Activated CD4-positive, alpha-beta memory T cell treated with anti-CD3 and anti-CD28 coated beads, Interleukin-2, amount 10 ng/mL, durations not matched to agents 7 days and 5 days (primary cell): ENCODE measurements around the gene CBARP. TPM values are rescaled to one million over a fixed set of nuclear protein-coding genes. Genes with fewer than 3 reads are reported as not detected.
A peak's percentile ranks its signal among the peaks of the same experiment; 100 is the strongest.
"Not testable (repeated sequence)": the region's sequence is repeated elsewhere in the genome, so short reads cannot be mapped to it uniquely, and the experiment has no call there.

ENCODE experiments used
- CTCF ChIA-PET: fragments of 350-600 bp; sonication (Branson Sonifier 250); formaldehyde crosslinking; loops from one replicate; lab custom pipeline; 2021; ENCODE audit warnings: antibody characterized with exemption, inconsistent platforms; lab: Charles Lee
- POLR2A ChIA-PET: fragments of 350-600 bp; sonication (Branson Sonifier 250); formaldehyde crosslinking; loops from one replicate; lab custom pipeline; 2021; ENCODE audit warnings: antibody characterized with exemption; lab: Charles Lee
- DNase-seq: peaks from one replicate; pipeline ENCODE4 v3.0.0-alpha.2; 2020
- H3K27ac Mint-ChIP-seq: one replicate; pipeline ENCODE4 v1.8.0; 2021; ENCODE audit warnings: mild to moderate bottlenecking, mixed read lengths
- H3K27me3 Mint-ChIP-seq: one replicate; pipeline ENCODE4 v1.8.0; 2021; ENCODE audit warnings: mixed read lengths
- H3K36me3 Mint-ChIP-seq: one replicate; pipeline ENCODE4 v1.8.0; 2021; ENCODE audit warnings: low read depth, mixed read lengths
- H3K4me1 Mint-ChIP-seq: one replicate; pipeline ENCODE4 v1.8.0; 2021; ENCODE audit warnings: mixed read lengths
- H3K4me3 Mint-ChIP-seq: one replicate; pipeline ENCODE4 v1.8.0; 2021; ENCODE audit warnings: mild to moderate bottlenecking, mixed read lengths
- H3K9me3 Mint-ChIP-seq: one replicate; pipeline ENCODE4 v1.8.0; 2021; ENCODE audit warnings: mixed read lengths
- total RNA-seq, 2 experiments: library from RNA; stranded (reverse); gene quantifications; one replicate each; pipeline ENCODE4 v1.2.3, GENCODE V29; 2021

The CBARP gene
- total RNA-seq, 2 experiments from 2014 or later, result 0.35 to 0.55 TPM

DNA sequence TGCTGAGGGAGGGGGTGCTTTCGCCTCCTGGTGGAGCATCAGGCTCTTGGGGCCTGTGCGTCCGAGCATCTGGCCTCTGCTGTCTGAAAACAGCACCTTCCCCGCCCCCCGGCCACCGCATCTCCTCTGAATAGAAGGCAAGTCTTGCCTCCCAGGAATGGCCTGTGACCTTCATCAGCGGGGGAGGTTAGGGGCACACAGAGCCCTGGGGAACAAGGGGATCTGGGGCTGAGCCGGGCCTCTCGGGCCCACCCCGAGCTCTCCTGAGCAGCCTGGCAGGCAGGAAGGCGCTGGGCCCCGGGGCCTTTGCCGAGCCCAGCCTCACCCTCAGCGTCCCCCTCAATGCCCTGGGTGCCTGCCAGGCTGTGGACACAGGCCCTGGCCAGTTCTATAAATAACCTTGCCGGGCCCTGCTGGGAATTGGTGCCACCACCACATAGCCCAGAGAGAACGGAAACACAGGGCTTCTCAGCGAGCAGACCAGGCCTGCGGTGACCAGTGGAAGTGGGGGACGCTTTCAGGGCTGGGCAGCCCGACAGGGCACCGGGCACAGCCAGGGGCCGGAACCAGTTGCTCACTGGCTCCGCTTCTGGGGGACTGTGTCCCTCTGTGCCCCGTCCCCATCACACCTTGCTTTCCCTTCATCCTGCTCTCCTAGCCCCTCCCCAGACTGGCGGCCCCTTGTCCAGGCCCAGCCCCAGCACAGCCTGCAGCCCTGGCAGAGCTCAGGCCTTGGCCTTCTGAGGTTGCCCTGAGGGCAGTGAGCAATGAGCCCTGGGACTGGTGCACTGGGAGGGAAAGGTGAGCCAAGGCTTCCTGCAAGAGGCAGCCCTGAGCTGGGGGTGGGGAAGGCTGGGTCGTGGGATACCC lies 22.7 kb downstream of the CBARP start:
- Mint-ChIP-seq H3K27ac (peak overlapping the region; percentile 21), H3K9me3 (no peaks in the 10 kb centered on the region), H3K4me1 (peaks cover 34% of the 10 kb centered on the region), H3K4me3 (no peak overlapping the region), H3K27me3 (no peaks in the 10 kb centered on the region), H3K36me3 (peaks cover 13% of the 10 kb centered on the region)
- ChIA-PET POLR2A (interaction anchor here (0.8 to 1.6 kb wide), 7 partner anchors 8 to 231 kb away, joined by 3 to 6 read pairs (median 4); partner anchors contain the start of gene WDR18), CTCF (interaction anchor here (1.4 to 1.5 kb wide), 2 partner anchors 26 to 151 kb away, joined by 3 to 7 read pairs; partner anchors contain the start of gene ATP5F1D)
- DNase-seq, result no peak

DNA sequence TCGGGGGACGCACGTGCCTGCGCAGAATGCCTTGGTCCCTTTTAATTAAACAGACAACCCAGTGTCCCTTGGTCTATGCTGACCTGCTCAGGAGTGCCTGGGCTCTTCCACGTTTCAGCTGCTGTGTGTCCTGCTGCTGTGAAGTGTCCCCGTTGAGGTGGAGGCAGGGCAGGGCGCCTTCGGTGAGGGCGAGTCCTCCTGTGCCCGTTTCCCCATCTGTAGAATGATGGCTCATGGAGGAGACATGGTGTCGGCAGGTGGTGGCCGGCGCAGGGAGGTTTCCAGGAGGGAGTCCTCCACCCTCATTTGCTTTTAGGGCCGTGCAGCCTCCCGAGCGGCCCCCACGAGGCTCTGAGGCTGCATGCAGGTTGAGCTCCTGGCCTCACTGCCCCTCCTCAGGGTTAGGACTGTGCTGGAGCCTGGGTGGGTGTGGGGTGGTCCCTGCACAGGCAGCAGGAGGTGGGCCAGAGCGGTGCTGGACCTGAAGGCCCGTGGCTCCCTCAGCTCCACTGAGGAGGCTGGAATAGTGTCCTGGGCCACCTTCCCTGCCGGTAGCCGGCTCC lies 23.4 kb downstream of the CBARP start:
- ChIA-PET POLR2A (interaction anchor here (0.7 to 1.6 kb wide), 15 partner anchors 9 to 230 kb away, joined by 3 to 6 read pairs (median 4); partner anchors contain the start of genes CIRBP, CNN2, RNU6-2 and WDR18), CTCF (interaction anchor here (0.5 to 1.5 kb wide), 13 partner anchors 9 to 152 kb away, joined by 3 to 13 read pairs (median 3); partner anchors contain the start of gene ATP5F1D)
- Mint-ChIP-seq H3K9me3 (no peaks in the 10 kb centered on the region), H3K36me3 (peaks cover 16% of the 10 kb centered on the region), H3K4me1 (peaks cover 41% of the 10 kb centered on the region), H3K4me3 (peak overlapping the region; percentile 73), H3K27ac (peak overlapping the region; percentile 96), H3K27me3 (no peaks in the 10 kb centered on the region)
- DNase-seq, result no peak

DNA sequence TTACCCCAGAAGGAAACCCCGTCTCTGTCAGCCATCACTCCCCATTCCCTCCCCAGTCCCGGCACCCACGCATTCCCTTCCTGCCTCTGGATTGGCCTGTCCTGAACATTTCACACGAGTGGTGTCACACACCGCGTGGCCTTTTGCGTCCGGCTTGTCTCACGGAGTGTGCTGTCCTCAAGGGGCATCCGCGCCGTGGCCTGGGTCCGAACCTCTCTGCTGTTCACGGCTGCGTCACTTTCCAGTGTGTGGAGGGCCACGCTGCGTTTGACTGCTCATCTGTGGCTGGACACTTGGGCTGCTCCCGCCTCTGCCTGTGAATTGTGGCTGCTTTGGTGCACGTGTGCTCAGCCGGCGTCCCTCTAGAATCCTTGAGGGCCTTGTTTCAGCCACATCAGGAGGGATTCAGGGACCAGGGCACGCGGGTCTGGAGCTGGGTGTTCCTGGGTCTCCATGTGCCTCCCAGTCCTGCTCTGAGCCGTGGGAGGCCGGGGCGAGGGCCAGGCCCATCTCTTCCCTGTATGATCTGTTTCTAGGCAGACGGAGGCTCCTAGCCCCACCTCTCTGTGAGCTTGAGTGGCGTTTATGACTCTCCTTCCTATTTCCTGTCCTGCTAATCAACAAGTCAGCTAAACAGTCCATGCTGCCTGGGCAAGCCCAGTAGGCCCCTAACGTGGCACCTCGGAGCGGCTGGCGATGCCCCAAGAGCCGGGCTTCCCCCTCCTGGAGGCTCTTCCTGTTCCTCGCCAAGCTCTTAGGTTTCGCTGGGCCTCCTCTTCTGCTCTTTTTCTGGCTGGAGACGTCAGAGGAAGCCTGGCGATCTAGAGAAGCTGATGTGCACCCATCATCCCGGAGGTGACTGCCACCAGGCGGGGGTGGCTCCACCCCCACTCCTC lies 24.2 kb downstream of the CBARP start:
- ChIA-PET POLR2A (interaction anchor here (0.7 to 1.6 kb wide), 15 partner anchors 10 to 230 kb away, joined by 3 to 6 read pairs (median 4); partner anchors contain the start of genes CIRBP, CNN2, RNU6-2 and WDR18), CTCF (interaction anchor here (0.5 to 1.5 kb wide), 13 partner anchors 9 to 151 kb away, joined by 3 to 13 read pairs (median 3); partner anchors contain the start of gene ATP5F1D)
- Mint-ChIP-seq H3K27me3 (no peaks in the 10 kb centered on the region), H3K4me1 (peaks cover 44% of the 10 kb centered on the region), H3K4me3 (peak overlapping the region; percentile 73), H3K9me3 (no peaks in the 10 kb centered on the region), H3K36me3 (peaks cover 16% of the 10 kb centered on the region), H3K27ac (peak overlapping the region; percentile 96)
- peak; percentile 72 for DNase-seq

DNA sequence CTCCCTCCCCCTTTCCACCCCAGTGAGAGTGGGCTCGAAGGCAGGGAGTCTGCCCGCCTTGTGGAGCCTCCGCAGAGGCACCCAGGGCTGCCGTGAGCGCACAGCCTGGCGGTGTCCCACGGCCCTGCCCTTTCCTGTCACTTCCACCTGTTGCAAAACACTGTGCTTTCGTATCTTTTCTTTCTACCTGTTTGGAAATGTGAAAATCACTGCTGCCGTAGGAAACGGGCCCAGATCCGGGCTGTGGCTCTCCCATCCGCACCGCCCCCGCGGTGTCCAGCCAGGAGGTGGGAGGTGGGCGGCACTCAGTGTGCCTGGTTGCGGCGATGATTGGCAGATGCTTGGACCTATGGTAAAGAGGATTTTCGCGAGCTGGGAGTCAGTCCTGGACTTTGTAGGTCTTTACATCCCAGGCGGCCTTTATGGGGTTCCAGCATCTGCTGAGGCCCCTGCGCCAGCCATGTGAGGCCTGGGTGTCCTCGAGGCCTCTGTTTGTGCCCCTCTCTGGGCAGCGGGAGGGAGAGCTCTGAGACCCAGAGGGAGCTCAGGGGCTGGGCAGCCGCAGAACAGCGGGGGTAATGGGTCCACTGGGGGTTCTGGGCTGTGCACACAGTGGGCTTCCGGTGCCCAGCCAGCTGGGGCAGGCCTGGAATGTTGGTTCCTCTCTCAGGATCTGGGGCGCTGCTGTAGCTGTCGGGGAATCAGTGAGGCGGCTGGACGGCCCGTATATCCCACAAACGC lies 26.1 kb downstream of the CBARP start:
- Mint-ChIP-seq H3K4me3 (no peak overlapping the region), H3K36me3 (peaks cover 30% of the 10 kb centered on the region), H3K9me3 (no peaks in the 10 kb centered on the region), H3K27me3 (no peaks in the 10 kb centered on the region), H3K27ac (peak overlapping the region; percentile 52), H3K4me1 (peaks cover 49% of the 10 kb centered on the region)
- ChIA-PET POLR2A (interaction anchor here (0.8 kb wide), 1 partner anchor 144 kb away, joined by 4 read pairs; the partner anchor contains the start of gene ARHGAP45), CTCF (interaction anchor here (1.5 kb wide), 1 partner anchor 33 kb away, joined by 5 read pairs; no protein-coding TSS in a partner anchor)
- DNase-seq, result no peak

DNA sequence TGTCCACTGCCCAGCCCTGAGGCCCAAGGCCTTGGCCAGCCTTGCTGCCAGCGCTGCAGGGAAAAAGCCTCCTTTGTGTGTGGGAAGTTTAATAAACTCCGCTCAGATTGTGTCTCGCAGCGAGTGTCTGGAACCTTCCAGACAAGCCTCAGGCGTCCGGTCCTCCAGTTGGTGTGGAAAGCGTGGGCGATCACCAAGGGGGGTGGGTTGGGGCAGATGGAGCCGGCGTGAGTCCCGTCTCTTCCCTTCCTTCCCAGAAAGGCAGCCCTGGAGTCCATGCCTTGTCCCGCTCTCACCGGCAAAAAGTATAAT lies 27.6 kb downstream of the CBARP start:
- Mint-ChIP-seq H3K4me3 (no peak overlapping the region), H3K9me3 (no peaks in the 10 kb centered on the region)

DNA sequence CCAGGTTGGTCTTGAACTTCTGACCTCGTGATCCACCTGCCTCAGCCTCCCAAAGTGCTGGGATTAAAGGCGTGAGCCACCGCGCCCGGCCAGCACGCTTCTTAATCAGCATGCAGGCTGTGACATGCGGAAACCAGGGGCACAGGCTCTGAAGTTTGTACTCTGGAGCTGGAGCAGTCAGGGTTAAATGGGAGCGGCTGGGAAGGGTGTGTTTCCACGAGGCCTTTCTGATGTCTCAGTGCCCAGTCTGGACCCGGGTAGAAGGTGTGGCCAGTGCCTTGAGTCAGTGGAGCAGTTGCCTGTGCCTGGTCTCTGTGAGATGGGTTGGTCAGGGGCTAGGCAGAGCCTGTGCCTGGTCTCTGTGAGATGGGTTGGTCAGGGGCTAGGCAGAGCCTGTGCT lies 29.0 kb downstream of the CBARP start:
- Mint-ChIP-seq H3K4me3 (peak overlapping the region; percentile 21), H3K4me1 (peaks cover 44% of the 10 kb centered on the region), H3K36me3 (peaks cover 31% of the 10 kb centered on the region), H3K27ac (peak overlapping the region; percentile 35)
- H3K9me3 Mint-ChIP-seq, POLR2A ChIA-PET, DNase-seq, H3K27me3 Mint-ChIP-seq: not testable (repeated sequence)
- CTCF ChIA-PET, result interaction anchor here (0.6 kb wide), 2 partner anchors 14 to 58 kb away, joined by 3 to 8 read pairs; no protein-coding TSS in a partner anchor

More for the DNA sequence above, 27.6 kb downstream of the CBARP start:
- peaks cover 32% of the 10 kb centered on the region for H3K36me3 Mint-ChIP-seq
- peaks cover 46% of the 10 kb centered on the region for H3K4me1 Mint-ChIP-seq
- no peak overlapping the region for H3K27ac Mint-ChIP-seq
- ChIA-PET CTCF (no interaction called here), POLR2A (no interaction called here)
- no peaks in the 10 kb centered on the region for H3K27me3 Mint-ChIP-seq
- DNase-seq, result no peak

DNA sequence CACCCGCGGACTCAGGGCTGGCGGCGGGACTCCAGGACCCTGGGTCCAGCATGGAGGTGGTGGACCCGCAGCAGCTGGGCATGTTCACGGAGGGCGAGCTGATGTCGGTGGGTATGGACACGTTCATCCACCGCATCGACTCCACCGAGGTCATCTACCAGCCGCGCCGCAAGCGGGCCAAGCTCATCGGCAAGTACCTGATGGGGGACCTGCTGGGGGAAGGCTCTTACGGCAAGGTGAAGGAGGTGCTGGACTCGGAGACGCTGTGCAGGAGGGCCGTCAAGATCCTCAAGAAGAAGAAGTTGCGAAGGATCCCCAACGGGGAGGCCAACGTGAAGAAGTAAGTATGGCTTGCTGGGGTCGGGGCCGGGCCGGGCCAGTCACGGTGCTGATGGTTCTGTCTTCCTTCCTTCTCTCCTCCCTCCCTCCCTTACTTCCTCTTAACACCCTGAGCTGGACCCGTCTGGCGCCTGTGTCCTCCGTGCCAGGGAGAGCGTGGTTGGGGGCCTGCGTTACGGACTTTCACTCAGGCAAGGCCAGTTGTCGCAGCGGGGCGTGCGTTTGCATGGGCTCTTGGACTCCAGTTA lies 30.8 kb downstream of the CBARP start:
- Mint-ChIP-seq H3K4me1 (peaks cover 45% of the 10 kb centered on the region), H3K27me3 (no peaks in the 10 kb centered on the region), H3K9me3 (no peaks in the 10 kb centered on the region), H3K36me3 (peaks cover 23% of the 10 kb centered on the region), H3K4me3 (peak overlapping the region; percentile 92), H3K27ac (peak overlapping the region; percentile 85)
- ChIA-PET POLR2A (interaction anchor here (0.7 to 1.4 kb wide), 6 partner anchors 11 to 277 kb away, joined by 3 to 4 read pairs (median 3); partner anchors contain the start of gene SBNO2), CTCF (interaction anchor here (0.6 to 0.8 kb wide), 2 partner anchors 12 to 60 kb away, joined by 3 to 6 read pairs; no protein-coding TSS in a partner anchor)
- peak; percentile 39 for DNase-seq

DNA sequence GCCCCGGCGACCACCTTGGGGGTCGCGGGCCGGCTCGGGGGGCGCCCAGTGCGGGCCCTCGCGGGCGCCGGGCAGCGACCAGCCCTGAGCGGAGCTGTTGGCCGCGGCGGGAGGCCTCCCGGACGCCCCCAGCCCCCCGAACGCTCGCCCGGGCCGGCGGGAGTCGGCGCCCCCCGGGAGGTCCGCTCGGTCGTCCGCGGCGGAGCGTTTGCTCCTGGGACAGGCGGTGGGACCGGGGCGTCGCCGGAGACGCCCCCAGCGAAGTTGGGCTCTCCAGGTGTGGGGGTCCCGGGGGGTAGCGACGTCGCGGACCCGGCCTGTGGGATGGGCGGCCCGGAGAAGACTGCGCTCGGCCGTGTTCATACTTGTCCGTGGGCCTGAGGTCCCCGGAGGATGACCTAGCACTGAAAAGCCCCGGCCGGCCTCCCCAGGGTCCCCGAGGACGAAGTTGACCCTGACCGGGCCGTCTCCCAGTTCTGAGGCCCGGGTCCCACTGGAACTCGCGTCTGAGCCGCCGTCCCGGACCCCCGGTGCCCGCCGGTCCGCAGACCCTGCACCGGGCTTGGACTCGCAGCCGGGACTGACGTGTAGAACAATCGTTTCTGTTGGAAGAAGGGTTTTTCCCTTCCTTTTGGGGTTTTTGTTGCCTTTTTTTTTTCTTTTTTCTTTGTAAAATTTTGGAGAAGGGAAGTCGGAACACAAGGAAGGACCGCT lies 31.5 kb downstream of the CBARP start:
- Mint-ChIP-seq H3K36me3 (peaks cover 19% of the 10 kb centered on the region), H3K9me3 (no peaks in the 10 kb centered on the region), H3K4me1 (peaks cover 40% of the 10 kb centered on the region), H3K27me3 (no peaks in the 10 kb centered on the region), H3K27ac (peak overlapping the region; percentile 85), H3K4me3 (peak overlapping the region; percentile 92)
- ChIA-PET CTCF (interaction anchor here (0.8 kb wide), 1 partner anchor 60 kb away, joined by 3 read pairs; no protein-coding TSS in a partner anchor), POLR2A (interaction anchor here (0.7 to 1.4 kb wide), 5 partner anchors 11 to 277 kb away, joined by 3 to 4 read pairs (median 3); partner anchors contain the start of gene SBNO2)
- DNase-seq, result no peak

DNA sequence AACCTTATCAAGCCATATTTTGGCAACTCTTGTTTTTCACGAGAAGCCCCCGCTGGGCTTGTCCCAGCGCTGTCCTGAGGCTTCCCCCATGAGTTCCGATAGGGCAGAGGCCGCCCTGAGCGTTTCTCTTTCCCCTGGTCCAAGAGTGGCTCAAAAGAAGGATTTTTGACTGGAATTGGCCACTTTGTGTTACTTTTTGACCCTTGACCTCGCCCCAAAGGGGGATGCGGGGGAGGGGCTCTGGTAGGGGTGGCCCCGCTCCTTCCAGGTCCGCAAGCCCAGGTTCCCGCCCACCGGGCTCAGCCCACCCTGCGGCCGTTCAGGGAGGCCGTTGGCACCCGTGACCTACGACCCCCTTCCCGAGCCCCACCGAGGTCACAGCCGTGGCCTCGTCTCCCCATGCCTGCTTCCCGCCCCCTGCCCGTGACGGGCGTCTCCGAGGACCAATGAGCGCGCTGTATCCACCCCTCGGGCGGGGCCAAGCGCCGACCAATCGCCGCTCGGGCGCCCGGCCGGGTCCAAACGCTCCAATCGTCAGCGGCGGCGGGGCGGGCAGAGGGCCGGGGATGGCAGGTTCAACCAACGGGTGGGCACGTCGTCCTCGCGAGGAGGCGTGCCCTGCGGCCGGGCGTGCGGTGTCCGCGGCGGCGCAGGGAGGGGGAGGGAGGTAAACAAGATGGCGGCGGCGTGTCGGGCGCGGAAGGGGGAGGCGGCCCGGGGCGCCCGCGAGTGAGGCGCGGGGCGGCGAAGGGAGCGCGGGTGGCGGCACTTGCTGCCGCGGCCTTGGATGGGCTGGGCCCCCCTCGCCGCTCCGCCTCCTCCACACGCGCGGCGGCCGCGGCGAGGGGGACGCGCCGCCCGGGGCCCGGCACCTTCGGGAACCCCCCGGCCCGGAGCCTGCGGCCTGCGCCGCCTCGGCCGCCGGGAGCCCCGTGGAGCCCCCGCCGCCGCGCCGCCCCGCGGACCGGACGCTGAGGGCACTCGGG lies 32.4 kb downstream of the CBARP start, which contains the start of gene STK11:
Gene STK11 (plus strand): TSS at position 665 of the 986 bp plus-strand sequence. CDS start 1,136 bp downstream, outside the sequence.
- H3K9me3 Mint-ChIP-seq, result no peaks in the 10 kb centered on the region
- peak within 1 kb of the TSS; percentile 85 for H3K27ac Mint-ChIP-seq
- ChIA-PET CTCF (interaction anchor here (1.0 kb wide), 1 partner anchor 9 kb away, joined by 3 read pairs; no protein-coding TSS in a partner anchor), POLR2A (no interaction called here)
- peak; percentile 100 for DNase-seq
- peaks cover 19% of the 10 kb centered on the region for H3K36me3 Mint-ChIP-seq
- H3K4me1 Mint-ChIP-seq, result peaks cover 37% of the 10 kb centered on the region
- H3K27me3 Mint-ChIP-seq, result no peaks in the 10 kb centered on the region
- H3K4me3 Mint-ChIP-seq, result peak within 1 kb of the TSS; percentile 92
